Measurements from ENCODE around the gene TULP4. TPM values are rescaled to one million over a fixed set of nuclear protein-coding genes. Genes with fewer than 3 reads are reported as not detected.

The TULP4 gene
- total RNA-seq, 1 experiment from 2014 or later: 21.5 TPM

DNA sequence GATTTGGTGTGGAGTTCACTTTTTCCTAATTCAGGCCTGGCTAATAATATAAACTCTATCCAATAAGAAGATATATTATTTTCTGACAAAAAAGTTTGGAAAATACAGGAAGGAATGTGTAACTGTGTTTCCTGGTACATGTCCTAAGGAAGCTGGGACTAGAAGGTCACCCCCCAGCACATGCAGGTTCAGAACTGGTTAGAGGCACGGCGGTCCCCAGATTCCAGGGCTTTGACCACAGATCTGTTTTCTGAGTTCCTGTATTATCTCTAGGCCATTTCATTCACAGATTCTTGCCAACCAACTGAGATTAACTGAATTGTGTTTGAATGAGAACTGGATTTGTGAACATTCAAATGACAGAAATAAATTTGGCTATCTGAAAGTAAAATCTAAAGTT is 94.5 kb downstream of the TULP4 start:
- DNase-seq: no peak
- ChIA-PET CTCF (no interaction called here), POLR2A (ENCODE audit: unreplicated experiment) (no interaction called here)
- TF ChIP-seq, protein P1, sequence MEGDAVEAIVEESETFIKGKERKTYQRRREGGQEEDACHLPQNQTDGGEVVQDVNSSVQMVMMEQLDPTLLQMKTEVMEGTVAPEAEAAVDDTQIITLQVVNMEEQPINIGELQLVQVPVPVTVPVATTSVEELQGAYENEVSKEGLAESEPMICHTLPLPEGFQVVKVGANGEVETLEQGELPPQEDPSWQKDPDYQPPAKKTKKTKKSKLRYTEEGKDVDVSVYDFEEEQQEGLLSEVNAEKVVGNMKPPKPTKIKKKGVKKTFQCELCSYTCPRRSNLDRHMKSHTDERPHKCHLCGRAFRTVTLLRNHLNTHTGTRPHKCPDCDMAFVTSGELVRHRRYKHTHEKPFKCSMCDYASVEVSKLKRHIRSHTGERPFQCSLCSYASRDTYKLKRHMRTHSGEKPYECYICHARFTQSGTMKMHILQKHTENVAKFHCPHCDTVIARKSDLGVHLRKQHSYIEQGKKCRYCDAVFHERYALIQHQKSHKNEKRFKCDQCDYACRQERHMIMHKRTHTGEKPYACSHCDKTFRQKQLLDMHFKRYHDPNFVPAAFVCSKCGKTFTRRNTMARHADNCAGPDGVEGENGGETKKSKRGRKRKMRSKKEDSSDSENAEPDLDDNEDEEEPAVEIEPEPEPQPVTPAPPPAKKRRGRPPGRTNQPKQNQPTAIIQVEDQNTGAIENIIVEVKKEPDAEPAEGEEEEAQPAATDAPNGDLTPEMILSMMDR (conservative IDR thresholded peaks at IDR 0.05; ENCODE audit: low read depth, low read length): no peak
- TF ChIP-seq EZH2phosphoT487 (IDR thresholded peaks at IDR 0.05; ENCODE audit: borderline replicate concordance, low read length): no peak
- no peak for TF ChIP-seq EZH2 (IDR thresholded peaks at IDR 0.05; ENCODE audit: low read length, unreplicated experiment)
- intact Hi-C loops (cut with micrococcal nuclease): no loop called here
- Histone ChIP-seq H3K27me3 (ENCODE audit: low read length) (no peaks in the 10 kb centered on the region), H3K27ac (ENCODE audit: low read length) (no peak overlapping the region), H3K36me3 (ENCODE audit: low read depth, low read length) (no peaks in the 10 kb centered on the region; the same call in 1 of the 2 replicates), H3K4me3 (ENCODE audit: low read length) (no peak overlapping the region), H3K79me2 (ENCODE audit: low read length) (peaks cover 9% of the 10 kb centered on the region), H3K4me1 (ENCODE audit: insufficient read depth, low read length) (peaks cover 19% of the 10 kb centered on the region), H3F3A (ENCODE audit: low read length, unreplicated experiment) (no peaks in the 10 kb centered on the region), H3K4me2 (ENCODE audit: low read length) (no peak overlapping the region), H3K9me3 (ENCODE audit: low read length) (no peaks in the 10 kb centered on the region), H4K20me1 (ENCODE audit: low read length) (no peaks in the 10 kb centered on the region), H3K9ac (ENCODE audit: low read length) (no peak overlapping the region), H3K9me2 (replicated peaks; ENCODE audit: low read length) (no peaks in the 10 kb centered on the region), H2AFZ (ENCODE audit: low read length) (no peak overlapping the region)
- no peak for ATAC-seq
- no TSS peak for BruUV-seq (replicated peaks)

DNA sequence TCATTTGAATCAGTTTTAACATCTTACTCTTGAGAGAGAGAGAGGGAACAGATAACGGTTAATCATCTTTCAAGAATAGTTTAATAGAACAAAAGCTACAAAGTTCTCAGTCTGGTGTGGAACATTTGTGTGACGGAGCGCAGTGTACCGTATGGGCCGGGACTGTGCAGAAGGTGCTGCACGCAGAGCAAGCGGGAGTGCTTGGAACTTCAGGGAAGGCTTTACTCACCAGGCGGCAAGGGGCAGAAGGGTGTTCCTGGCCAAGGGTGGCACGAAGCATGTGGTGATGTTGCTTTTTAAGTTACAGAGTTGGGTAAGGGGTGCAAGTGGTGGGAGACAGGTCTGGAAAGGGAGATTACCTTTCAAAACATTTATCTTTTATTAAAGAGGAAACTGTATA is 95.7 kb downstream of the TULP4 start:
- TF ChIP-seq, protein P1 (conservative IDR thresholded peaks at IDR 0.05; ENCODE audit: low read depth, low read length): no peak
- TF ChIP-seq EZH2phosphoT487 (IDR thresholded peaks at IDR 0.05; ENCODE audit: borderline replicate concordance, low read length) (no peak), EZH2 (IDR thresholded peaks at IDR 0.05; ENCODE audit: low read length, unreplicated experiment) (no peak)
- POLR2A ChIA-PET (ENCODE audit: unreplicated experiment): interaction anchor here (0.6 kb wide), 1 partner anchor 1319 kb away, joined by 4 read pairs; the partner anchor contains the start of gene WTAP
- no TSS peak for BruUV-seq (replicated peaks)
- no peak overlapping the region for H2AFZ ChIP-seq (ENCODE audit: low read length)
- H4K20me1 ChIP-seq (ENCODE audit: low read length): no peaks in the 10 kb centered on the region
- peaks cover 31% of the 10 kb centered on the region for H3K4me1 ChIP-seq (ENCODE audit: insufficient read depth, low read length)
- H3K27ac ChIP-seq (ENCODE audit: low read length): no peak overlapping the region
- no peaks in the 10 kb centered on the region for H3K9me2 ChIP-seq (replicated peaks; ENCODE audit: low read length)
- H3K36me3 ChIP-seq (ENCODE audit: low read depth, low read length): no peaks in the 10 kb centered on the region; the same call in 1 of the 2 replicates
- ATAC-seq (no peak), DNase-seq (no peak)
- no peak overlapping the region for H3K9ac ChIP-seq (ENCODE audit: low read length)
- CTCF ChIA-PET: no interaction called here
- no peaks in the 10 kb centered on the region for H3F3A ChIP-seq (ENCODE audit: low read length, unreplicated experiment)
- H3K27me3 ChIP-seq (ENCODE audit: low read length): no peaks in the 10 kb centered on the region
- no peaks in the 10 kb centered on the region for H3K9me3 ChIP-seq (ENCODE audit: low read length)
- intact Hi-C loops (cut with micrococcal nuclease): no loop called here
- H3K79me2 ChIP-seq (ENCODE audit: low read length): peaks cover 13% of the 10 kb centered on the region
- no peak overlapping the region for H3K4me3 ChIP-seq (ENCODE audit: low read length)
- no peak overlapping the region for H3K4me2 ChIP-seq (ENCODE audit: low read length)

DNA sequence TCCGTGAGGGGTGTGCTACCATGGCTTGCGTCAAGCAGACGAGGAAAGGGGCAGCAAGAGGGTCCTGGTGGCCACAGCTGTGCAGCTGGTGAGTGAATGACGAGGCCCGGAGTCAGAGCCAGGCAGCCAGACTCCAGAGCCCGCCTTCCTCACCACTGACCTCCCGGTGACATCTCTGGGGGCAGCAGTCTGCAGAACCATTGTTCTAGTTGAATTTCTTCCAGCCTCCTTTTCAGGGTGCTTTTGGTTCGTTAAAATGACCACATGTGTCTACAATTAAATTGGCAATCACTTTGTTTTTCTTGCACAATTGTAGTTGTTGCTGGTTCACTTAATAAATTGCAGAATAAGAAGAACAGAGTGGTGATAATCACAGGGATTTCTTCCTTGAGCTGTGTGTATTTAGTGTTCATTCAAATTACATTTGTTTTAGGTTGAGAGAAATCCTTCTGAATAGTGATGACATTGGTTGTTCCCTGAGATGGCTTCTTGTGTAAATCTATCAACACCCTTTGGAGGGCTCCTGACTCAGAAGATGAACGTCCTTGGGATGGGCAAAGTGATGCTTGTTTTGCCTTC is 96.4 kb downstream of the TULP4 start:
- ChIA-PET POLR2A (ENCODE audit: unreplicated experiment) (no interaction called here), CTCF (no interaction called here)
- Histone ChIP-seq H3K4me3 (ENCODE audit: low read length) (no peak overlapping the region), H3K79me2 (ENCODE audit: low read length) (peaks cover 15% of the 10 kb centered on the region), H3K9me2 (replicated peaks; ENCODE audit: low read length) (no peaks in the 10 kb centered on the region), H3K36me3 (ENCODE audit: low read depth, low read length) (peaks cover 5% of the 10 kb centered on the region), H3K4me1 (ENCODE audit: insufficient read depth, low read length) (peaks cover 31% of the 10 kb centered on the region), H3K9me3 (ENCODE audit: low read length) (no peaks in the 10 kb centered on the region), H3K9ac (ENCODE audit: low read length) (no peak overlapping the region), H3K27ac (ENCODE audit: low read length) (no peak overlapping the region), H3F3A (ENCODE audit: low read length, unreplicated experiment) (no peaks in the 10 kb centered on the region), H3K4me2 (ENCODE audit: low read length) (no peak overlapping the region), H2AFZ (ENCODE audit: low read length) (no peak overlapping the region), H3K27me3 (ENCODE audit: low read length) (no peaks in the 10 kb centered on the region), H4K20me1 (ENCODE audit: low read length) (no peaks in the 10 kb centered on the region)
- TF ChIP-seq EZH2phosphoT487 (IDR thresholded peaks at IDR 0.05; ENCODE audit: borderline replicate concordance, low read length) (no peak), EZH2 (IDR thresholded peaks at IDR 0.05; ENCODE audit: low read length, unreplicated experiment) (no peak)
- TF ChIP-seq, protein P1 (conservative IDR thresholded peaks at IDR 0.05; ENCODE audit: low read depth, low read length): no peak
- BruUV-seq (replicated peaks): no TSS peak
- no peak for DNase-seq
- intact Hi-C loops (cut with micrococcal nuclease): no loop called here
- ATAC-seq: no peak

Measured in PC-3 (cell line).